ENCODE results near the gene CEPT1. TPM values are rescaled to one million over a fixed set of nuclear protein-coding genes. Genes with fewer than 3 reads are reported as not detected.

CEPT1 gene
- total and polyA plus RNA-seq, 9 of the 15 experiments (the other 6 are each of a cell fraction or from before 2014, with no cell fraction given) = 24.4 to 72.6 (median 42.4) TPM

DNA sequence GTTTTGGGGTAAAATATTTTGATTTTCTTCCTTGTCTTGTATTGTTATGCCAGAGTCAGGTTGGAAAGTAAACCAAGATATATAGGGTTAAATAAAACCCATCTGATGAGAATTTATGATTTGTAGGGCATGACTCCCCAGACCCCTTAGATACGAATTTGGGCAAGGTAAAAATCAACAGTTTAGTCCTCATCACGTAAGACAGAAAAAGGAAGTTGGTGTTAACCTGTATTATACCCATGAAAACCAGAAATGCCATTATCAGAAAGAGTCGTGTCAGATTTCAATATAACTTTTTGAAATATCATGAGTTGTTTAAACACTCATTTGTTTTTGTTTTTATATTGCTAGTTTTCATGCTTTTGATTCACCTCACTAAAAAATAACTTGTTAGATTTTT lies 11.8 kb downstream of the CEPT1 start:
- ATAC-seq = no peak
- H3K4me3 ChIP-seq = no peak overlapping the region
- no peak for FAIRE-seq
- no peaks in the 10 kb centered on the region for H3K9me3 ChIP-seq (replicated peaks; ENCODE audit: control insufficient read depth, insufficient read depth, low read depth, low read length)
- no peak overlapping the region for H3K9ac ChIP-seq (ENCODE audit: insufficient read depth in 1 of 2, low read depth in 2 of 2, low read length in 2 of 2)
- peaks cover 86% of the 10 kb centered on the region for H3K79me2 ChIP-seq (ENCODE audit: control insufficient read depth, insufficient read depth, low read length)
- H2AFZ ChIP-seq (ENCODE audit: low read depth, low read length) = no peak overlapping the region
- intact Hi-C loops (cut with micrococcal nuclease) = no loop called here
- in situ Hi-C loops (cut with MboI) = no loop called here
- peaks cover 2% of the 10 kb centered on the region for H3K9me1 ChIP-seq (ENCODE audit: control insufficient read depth, insufficient read depth, low read length)
- no peaks in the 10 kb centered on the region for H3K27me3 ChIP-seq (ENCODE audit: control insufficient read depth in 2 of 2, insufficient read depth in 2 of 2, low read length in 2 of 2)
- ChIA-PET POLR2A (interaction anchor here (3.4 kb wide), 1 partner anchor 10 kb away, joined by 20 read pairs; no protein-coding TSS in a partner anchor), CTCF (ENCODE audit: low intra/inter-chr PET ratio) (no interaction called here)
- WGBS (ENCODE audit: insufficient coverage, low coverage, missing lambda C conversion rate) = 68% methylated on average over 3 of the region's 3 CpGs
- H3K36me3 ChIP-seq (ENCODE audit: control insufficient read depth, insufficient read depth, low read length) = peaks cover 87% of the 10 kb centered on the region
- DNase-seq (ENCODE audit: extremely low read depth in 1 of 4, low spot score in 3 of 4) = no peak
- peaks cover 7% of the 10 kb centered on the region; the same call in 1 of the 2 replicates for H4K20me1 ChIP-seq (replicated peaks; ENCODE audit: control insufficient read depth, insufficient read depth, low read length)
- no peak overlapping the region for H3K4me2 ChIP-seq (ENCODE audit: insufficient read depth, low read length)
- H3K4me1 ChIP-seq (replicated peaks in 1 of 2; ENCODE audit: control insufficient read depth in 2 of 2, insufficient read depth in 2 of 2, low read length in 2 of 2) = no peaks in the 10 kb centered on the region
- no TSS peak for BruUV-seq (replicated peaks)
- H3K27ac ChIP-seq (ENCODE audit: extremely low read depth, low read depth, low read length) = no peak overlapping the region
- TF ChIP-seq PRMT5 (CRISPR knock-in tag; IDR thresholded peaks at IDR 0.05) (no peak), ETV6 (IDR thresholded peaks at IDR 0.05; ENCODE audit: borderline replicate concordance in 1 of 2, low read depth in 2 of 2, low read length in 1 of 2) (no peak), ETV6 (CRISPR knock-in tag; IDR thresholded peaks at IDR 0.05; ENCODE audit: borderline replicate concordance) (no peak), ZBTB1 (CRISPR knock-in tag; IDR thresholded peaks at IDR 0.05; ENCODE audit: borderline replicate concordance, low read depth) (no peak), KAT2B (IDR thresholded peaks at IDR 0.05; ENCODE audit: low read depth, low read length) (no peak)
- TF ChIP-seq, protein P1, sequence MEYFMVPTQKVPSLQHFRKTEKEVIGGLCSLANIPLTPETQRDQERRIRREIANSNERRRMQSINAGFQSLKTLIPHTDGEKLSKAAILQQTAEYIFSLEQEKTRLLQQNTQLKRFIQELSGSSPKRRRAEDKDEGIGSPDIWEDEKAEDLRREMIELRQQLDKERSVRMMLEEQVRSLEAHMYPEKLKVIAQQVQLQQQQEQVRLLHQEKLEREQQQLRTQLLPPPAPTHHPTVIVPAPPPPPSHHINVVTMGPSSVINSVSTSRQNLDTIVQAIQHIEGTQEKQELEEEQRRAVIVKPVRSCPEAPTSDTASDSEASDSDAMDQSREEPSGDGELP (CRISPR knock-in tag; IDR thresholded peaks at IDR 0.05; ENCODE audit: borderline replicate concordance) = no peak
- TF ChIP-seq, protein P2, sequence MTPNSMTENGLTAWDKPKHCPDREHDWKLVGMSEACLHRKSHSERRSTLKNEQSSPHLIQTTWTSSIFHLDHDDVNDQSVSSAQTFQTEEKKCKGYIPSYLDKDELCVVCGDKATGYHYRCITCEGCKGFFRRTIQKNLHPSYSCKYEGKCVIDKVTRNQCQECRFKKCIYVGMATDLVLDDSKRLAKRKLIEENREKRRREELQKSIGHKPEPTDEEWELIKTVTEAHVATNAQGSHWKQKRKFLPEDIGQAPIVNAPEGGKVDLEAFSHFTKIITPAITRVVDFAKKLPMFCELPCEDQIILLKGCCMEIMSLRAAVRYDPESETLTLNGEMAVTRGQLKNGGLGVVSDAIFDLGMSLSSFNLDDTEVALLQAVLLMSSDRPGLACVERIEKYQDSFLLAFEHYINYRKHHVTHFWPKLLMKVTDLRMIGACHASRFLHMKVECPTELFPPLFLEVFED (CRISPR knock-in tag; conservative IDR thresholded peaks at IDR 0.05) = no peak
- TF ChIP-seq, protein P3, sequence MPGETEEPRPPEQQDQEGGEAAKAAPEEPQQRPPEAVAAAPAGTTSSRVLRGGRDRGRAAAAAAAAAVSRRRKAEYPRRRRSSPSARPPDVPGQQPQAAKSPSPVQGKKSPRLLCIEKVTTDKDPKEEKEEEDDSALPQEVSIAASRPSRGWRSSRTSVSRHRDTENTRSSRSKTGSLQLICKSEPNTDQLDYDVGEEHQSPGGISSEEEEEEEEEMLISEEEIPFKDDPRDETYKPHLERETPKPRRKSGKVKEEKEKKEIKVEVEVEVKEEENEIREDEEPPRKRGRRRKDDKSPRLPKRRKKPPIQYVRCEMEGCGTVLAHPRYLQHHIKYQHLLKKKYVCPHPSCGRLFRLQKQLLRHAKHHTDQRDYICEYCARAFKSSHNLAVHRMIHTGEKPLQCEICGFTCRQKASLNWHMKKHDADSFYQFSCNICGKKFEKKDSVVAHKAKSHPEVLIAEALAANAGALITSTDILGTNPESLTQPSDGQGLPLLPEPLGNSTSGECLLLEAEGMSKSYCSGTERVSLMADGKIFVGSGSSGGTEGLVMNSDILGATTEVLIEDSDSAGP (CRISPR knock-in tag; IDR thresholded peaks at IDR 0.05) = no peak
- TF ChIP-seq, protein P4, sequence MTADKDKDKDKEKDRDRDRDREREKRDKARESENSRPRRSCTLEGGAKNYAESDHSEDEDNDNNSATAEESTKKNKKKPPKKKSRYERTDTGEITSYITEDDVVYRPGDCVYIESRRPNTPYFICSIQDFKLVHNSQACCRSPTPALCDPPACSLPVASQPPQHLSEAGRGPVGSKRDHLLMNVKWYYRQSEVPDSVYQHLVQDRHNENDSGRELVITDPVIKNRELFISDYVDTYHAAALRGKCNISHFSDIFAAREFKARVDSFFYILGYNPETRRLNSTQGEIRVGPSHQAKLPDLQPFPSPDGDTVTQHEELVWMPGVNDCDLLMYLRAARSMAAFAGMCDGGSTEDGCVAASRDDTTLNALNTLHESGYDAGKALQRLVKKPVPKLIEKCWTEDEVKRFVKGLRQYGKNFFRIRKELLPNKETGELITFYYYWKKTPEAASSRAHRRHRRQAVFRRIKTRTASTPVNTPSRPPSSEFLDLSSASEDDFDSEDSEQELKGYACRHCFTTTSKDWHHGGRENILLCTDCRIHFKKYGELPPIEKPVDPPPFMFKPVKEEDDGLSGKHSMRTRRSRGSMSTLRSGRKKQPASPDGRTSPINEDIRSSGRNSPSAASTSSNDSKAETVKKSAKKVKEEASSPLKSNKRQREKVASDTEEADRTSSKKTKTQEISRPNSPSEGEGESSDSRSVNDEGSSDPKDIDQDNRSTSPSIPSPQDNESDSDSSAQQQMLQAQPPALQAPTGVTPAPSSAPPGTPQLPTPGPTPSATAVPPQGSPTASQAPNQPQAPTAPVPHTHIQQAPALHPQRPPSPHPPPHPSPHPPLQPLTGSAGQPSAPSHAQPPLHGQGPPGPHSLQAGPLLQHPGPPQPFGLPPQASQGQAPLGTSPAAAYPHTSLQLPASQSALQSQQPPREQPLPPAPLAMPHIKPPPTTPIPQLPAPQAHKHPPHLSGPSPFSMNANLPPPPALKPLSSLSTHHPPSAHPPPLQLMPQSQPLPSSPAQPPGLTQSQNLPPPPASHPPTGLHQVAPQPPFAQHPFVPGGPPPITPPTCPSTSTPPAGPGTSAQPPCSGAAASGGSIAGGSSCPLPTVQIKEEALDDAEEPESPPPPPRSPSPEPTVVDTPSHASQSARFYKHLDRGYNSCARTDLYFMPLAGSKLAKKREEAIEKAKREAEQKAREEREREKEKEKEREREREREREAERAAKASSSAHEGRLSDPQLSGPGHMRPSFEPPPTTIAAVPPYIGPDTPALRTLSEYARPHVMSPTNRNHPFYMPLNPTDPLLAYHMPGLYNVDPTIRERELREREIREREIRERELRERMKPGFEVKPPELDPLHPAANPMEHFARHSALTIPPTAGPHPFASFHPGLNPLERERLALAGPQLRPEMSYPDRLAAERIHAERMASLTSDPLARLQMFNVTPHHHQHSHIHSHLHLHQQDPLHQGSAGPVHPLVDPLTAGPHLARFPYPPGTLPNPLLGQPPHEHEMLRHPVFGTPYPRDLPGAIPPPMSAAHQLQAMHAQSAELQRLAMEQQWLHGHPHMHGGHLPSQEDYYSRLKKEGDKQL (CRISPR knock-in tag; IDR thresholded peaks at IDR 0.05; ENCODE audit: borderline replicate concordance) = no peak
- TF ChIP-seq, protein P5, sequence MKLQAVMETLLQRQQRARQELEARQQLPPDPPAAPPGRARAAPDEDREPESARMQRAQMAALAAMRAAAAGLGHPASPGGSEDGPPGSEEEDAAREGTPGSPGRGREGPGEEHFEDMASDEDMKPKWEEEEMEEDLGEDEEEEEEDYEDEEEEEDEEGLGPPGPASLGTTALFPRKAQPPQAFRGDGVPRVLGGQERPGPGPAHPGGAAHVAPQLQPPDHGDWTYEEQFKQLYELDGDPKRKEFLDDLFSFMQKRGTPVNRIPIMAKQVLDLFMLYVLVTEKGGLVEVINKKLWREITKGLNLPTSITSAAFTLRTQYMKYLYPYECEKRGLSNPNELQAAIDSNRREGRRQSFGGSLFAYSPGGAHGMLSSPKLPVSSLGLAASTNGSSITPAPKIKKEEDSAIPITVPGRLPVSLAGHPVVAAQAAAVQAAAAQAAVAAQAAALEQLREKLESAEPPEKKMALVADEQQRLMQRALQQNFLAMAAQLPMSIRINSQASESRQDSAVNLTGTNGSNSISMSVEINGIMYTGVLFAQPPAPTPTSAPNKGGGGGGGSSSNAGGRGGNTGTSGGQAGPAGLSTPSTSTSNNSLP (IDR thresholded peaks at IDR 0.05; ENCODE audit: borderline replicate concordance, low read depth, low read length) = no peak

All from K562 (cell line).